B cell (primary cell): ENCODE measurements around the gene BRD3.

Experiments
- EZH2 ChIP-seq: IDR thresholded peaks from 2 replicates; pipeline ENCODE4 v1.6.1; 2012; ENCODE audit warnings: borderline replicate concordance, low read depth, mild to moderate bottlenecking, moderate library complexity, low read length; ENCODE audit not compliant: insufficient read depth, poor library complexity, severe bottlenecking
- TF ChIP-seq, protein P1 (sequence below): fragments of 200-600 bp; IDR thresholded peaks from one replicate; pipeline ENCODE4 v1.8.0; 2022; ENCODE audit warnings: antibody characterized with exemption, mild to moderate bottlenecking

DNA sequence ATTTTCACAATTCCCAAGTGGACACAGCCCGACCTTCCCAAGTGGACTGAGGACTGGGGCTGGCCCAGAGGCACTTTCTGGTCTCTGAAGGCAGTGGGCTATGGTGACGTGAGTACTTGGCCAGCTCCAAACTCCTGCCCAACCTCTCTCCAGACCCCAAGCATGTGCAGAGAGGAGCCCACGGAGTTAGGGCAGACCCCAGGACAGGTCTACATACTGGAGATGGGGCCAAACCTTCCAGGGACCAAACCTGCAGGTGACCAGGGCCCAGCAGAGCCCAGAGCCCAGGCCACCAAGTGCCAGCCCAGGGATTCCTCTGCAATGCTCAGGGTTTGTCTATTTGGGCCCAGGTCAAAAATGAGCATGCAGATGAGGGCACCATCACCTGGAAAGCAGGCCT, 15.3 kb downstream of the BRD3 start:
- TF ChIP-seq, protein P1, sequence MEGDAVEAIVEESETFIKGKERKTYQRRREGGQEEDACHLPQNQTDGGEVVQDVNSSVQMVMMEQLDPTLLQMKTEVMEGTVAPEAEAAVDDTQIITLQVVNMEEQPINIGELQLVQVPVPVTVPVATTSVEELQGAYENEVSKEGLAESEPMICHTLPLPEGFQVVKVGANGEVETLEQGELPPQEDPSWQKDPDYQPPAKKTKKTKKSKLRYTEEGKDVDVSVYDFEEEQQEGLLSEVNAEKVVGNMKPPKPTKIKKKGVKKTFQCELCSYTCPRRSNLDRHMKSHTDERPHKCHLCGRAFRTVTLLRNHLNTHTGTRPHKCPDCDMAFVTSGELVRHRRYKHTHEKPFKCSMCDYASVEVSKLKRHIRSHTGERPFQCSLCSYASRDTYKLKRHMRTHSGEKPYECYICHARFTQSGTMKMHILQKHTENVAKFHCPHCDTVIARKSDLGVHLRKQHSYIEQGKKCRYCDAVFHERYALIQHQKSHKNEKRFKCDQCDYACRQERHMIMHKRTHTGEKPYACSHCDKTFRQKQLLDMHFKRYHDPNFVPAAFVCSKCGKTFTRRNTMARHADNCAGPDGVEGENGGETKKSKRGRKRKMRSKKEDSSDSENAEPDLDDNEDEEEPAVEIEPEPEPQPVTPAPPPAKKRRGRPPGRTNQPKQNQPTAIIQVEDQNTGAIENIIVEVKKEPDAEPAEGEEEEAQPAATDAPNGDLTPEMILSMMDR, result no peak
- no peak for TF ChIP-seq EZH2
